NCI-H1694 (cell line): ENCODE data around the gene AGTPBP1.
"Not testable (repeated sequence)": the region's sequence is repeated elsewhere in the genome, so short reads cannot be mapped to it uniquely, and the experiment has no call there.

ENCODE experiments used
- DNase-seq: peaks from one replicate; lab custom pipeline; 2025; lab: John Stamatoyannopoulos, UW

AGTPBP1 gene, protein sequence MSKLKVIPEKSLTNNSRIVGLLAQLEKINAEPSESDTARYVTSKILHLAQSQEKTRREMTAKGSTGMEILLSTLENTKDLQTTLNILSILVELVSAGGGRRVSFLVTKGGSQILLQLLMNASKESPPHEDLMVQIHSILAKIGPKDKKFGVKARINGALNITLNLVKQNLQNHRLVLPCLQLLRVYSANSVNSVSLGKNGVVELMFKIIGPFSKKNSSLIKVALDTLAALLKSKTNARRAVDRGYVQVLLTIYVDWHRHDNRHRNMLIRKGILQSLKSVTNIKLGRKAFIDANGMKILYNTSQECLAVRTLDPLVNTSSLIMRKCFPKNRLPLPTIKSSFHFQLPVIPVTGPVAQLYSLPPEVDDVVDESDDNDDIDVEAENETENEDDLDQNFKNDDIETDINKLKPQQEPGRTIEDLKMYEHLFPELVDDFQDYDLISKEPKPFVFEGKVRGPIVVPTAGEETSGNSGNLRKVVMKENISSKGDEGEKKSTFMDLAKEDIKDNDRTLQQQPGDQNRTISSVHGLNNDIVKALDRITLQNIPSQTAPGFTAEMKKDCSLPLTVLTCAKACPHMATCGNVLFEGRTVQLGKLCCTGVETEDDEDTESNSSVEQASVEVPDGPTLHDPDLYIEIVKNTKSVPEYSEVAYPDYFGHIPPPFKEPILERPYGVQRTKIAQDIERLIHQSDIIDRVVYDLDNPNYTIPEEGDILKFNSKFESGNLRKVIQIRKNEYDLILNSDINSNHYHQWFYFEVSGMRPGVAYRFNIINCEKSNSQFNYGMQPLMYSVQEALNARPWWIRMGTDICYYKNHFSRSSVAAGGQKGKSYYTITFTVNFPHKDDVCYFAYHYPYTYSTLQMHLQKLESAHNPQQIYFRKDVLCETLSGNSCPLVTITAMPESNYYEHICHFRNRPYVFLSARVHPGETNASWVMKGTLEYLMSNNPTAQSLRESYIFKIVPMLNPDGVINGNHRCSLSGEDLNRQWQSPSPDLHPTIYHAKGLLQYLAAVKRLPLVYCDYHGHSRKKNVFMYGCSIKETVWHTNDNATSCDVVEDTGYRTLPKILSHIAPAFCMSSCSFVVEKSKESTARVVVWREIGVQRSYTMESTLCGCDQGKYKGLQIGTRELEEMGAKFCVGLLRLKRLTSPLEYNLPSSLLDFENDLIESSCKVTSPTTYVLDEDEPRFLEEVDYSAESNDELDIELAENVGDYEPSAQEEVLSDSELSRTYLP

DNA sequence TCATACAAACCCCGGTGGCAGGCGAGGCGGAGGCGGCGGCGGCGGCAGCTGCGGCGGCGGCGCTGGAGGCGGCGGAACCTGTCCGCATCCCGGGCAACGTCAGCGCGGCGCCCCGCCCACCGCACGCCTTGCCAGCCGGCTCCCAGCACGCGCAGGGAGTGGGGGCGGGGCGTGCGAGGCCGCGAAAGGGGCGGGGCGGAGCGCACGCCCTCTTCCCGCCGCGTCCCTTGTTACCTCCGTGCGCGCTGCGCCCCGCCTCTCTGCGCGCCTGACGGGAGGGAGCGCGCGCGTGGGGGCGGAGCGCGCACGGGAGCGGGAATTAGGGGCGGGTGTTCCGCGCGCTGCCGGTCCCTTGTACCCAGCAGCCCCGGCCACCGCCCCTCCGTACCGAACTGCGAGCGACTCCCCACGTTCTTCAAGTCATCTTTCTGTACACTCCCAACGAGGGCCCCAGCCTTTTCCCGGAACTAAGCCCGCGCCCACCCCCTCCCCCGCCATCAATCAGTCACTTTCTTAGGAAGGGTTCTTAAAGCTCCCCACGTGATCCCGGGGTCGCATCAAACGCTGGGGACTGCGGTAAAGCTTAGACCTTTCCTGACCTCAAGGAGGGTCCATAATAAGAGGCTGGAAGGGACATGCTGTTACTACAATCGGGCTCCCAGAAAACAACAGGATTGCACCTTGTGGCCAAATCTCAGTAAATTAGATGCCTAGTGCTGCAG is at the start of gene AGTPBP1:
Gene AGTPBP1, minus strand, starts transcription at position 80 of the 722 bp plus-strand sequence. CDS start 29,421 bp downstream, outside the sequence.
- DNase-seq, result peak; percentile 67

DNA sequence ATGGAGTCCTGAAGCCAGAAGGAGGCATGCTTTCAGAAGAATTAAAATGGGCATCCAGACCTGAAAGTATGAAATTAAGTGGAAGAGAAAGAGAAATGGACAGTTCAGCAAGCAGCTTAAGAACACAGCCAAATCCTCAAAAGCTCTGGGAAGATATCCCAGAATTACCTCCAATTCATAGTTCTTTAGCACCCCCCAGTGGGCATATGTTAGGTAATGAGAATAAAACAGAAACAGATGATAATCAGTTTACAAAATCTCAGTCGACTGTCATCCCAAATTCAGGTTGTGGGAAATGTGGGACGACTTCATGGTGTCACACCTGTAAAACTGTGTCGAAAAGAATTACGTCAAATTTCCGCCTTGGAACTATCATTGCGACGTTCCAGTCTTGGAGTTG is 44.4 kb upstream of the AGTPBP1 start:
- DNase-seq, result not testable (repeated sequence)

DNA sequence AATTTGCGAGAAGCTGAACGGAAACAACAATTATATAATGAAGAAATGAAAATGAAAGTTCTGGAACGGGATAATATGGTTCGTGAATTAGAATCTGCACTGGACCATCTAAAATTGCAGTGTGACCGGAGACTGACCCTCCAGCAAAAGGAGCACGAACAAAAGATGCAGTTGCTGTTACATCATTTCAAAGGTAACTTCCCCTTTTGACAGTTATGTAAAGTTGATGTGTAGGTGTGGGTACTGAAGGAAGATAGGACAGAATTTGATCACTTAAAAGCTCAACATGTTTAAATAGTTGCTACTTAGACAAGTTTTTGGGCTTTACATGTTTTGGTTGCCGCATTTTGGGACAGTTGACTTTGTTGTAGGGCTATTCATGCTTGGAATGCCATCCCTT is 32.1 kb upstream of the AGTPBP1 start:
- DNase-seq, result not testable (repeated sequence)

DNA sequence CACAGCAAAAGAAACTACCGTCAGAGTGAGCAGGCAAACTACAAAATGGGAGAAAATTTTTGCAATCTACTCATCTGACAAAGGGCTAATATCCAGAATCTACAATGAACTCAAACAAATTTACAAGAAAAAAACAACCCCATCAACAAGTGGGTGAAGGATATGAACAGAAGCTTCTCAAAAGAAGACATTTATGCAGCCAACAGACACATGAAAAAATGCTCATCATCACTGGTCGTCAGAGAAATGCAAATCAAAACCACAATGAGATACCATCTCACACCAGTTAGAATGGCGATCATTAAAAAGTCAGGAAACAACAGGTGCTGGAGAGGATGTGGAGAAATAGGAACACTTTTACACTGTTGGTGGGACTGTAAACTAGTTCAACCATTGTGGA is 20.0 kb upstream of the AGTPBP1 start:
- not testable (repeated sequence) for DNase-seq

DNA sequence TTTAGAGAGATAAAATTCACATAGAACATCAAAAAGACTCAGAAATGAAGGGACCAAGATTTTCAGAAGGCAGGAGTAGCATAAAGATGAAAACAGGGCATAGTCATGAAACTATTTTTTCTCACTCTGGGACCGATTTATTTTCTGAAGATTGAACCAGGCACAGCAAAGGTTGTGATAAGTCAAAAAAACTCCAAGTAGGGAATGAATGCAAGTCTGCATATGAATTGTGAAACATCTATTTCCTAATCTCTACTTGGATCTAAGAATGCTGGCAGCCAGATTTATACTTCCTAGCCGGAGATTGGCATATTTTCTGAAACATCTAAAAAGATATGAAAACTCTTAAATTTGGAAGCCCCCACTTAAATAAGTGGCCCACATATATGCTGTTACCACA is 16.0 kb upstream of the AGTPBP1 start:
- not testable (repeated sequence) for DNase-seq

DNA sequence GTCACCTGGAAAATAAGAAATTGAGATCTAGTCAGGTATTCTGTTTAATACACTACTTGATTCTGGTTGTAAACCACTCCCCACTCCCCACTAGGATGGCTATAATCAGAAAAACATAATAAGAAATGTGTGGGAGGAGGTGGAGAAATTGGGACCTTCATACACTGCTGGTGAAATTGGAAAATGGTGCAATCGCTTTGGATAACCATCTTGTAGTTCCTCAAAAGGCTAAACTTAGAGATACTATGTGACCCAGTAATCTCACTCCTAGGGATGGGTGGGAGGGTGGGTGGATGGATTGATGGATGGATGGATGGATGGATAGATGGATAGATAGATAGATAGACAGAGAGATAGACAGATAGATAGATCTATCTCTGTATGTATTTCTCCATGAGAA is 14.5 kb upstream of the AGTPBP1 start:
- not testable (repeated sequence) for DNase-seq

DNA sequence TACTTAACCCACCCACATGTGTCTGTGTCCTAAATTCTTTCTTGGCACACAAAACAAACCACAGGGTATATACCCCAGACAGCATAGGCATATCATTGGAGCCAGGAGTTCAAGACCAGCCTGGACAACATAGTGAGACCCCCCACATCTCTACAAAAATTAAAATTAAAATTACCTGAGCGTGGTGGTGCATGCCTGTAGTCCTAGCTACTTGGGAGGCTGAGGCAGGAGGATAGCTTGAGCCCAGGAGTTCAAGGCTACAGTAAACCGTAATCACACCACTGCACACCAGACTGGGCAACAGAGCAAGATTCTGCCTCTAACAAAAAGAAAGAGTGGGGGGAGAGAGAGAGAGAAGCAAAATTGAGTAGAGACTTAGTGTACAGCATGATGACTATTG is 4.6 kb upstream of the AGTPBP1 start:
- DNase-seq, result no peak

DNA sequence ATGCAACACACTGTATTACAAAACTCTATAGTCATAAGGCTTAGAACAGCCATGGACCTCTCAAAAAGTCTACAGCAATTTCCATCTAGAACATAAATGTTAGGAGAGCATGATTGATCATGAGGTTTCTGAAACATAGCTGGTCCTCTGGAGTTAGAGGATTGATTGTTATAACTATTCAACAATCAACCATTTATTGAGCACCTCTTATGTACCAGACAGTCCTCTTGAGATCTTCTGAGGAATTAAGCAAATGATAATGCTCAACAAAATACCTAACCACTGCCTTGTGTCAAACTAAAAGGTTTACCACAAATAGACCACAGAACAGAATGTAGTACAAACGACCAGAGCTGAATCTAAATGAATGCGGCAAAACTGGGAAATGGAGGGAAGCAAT is 3.4 kb upstream of the AGTPBP1 start:
- no peak for DNase-seq

DNA sequence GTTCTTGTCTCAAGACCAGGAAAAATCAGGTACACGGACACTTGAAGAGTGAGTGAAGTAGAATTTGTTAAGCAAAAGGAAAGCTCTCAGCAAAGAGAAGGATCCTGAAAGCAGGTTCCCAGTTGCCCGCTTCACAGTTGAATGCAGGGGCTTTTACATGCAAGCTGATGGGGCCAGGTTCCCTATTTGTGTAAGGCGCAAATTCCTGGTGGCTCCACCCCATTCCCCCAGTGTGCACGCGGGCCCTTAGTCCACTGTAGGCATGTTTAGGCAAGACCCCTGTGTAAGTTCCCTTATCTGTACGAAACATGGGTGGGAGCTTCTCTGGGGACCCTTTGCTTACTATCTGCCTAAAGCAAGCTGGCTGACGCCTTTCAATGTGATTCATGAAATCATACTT is 2.7 kb upstream of the AGTPBP1 start:
- DNase-seq, result no peak

DNA sequence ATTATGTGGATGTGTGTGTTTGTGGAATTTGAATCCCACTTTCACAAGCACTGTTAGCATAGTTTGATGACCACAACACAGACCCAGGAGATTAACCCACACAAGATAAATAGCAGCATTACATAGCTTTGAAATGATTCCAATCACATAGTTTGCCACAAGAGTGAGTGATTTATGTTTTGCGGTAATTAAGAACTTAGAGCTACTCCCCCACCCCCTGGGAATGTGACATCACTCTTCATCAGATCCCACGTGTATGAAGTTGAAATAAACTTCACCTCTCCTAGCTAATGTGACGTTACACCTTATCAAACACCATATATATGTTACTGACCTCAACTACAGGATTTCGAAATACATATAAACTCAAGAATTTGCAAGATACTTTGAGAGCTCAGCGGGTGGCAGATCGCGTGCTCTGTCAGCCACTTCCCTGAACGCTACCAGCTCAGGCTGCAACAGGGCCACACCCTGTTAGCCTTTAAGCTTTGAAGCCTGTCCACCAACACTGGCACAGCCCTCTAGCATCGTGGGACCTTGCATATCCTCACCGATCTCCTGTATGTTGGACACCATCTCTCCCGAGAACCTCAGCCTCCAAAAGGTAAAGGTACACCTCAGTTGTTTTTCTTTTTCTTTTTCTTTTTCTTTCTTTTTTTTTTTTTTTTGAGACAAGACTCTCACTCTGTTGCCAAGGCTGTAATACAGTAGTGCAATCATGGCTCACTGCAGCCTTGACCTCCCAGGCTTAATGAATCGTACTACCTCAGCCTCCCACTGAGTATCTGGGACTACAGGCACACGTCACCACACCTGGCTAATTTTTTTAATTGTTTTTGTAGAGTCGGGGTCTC is 1.7 kb upstream of the AGTPBP1 start:
- DNase-seq, result no peak

DNA sequence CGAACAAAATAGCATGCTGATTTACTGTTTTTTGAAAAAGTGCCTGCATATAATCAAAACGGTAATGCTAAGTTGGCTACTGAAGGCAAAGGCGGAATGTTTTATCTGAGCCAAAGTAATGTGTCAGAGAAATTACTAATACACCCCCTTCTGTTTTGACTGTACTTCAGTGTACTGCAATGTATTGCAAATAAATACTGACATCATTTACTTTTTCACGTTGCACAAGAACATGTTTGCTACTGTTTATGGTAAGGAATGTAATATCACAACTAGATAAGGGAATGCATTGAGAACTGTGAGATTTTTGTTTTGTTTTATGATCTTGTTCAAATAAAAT is 813 bp upstream of the AGTPBP1 start:
- no peak for DNase-seq

DNA sequence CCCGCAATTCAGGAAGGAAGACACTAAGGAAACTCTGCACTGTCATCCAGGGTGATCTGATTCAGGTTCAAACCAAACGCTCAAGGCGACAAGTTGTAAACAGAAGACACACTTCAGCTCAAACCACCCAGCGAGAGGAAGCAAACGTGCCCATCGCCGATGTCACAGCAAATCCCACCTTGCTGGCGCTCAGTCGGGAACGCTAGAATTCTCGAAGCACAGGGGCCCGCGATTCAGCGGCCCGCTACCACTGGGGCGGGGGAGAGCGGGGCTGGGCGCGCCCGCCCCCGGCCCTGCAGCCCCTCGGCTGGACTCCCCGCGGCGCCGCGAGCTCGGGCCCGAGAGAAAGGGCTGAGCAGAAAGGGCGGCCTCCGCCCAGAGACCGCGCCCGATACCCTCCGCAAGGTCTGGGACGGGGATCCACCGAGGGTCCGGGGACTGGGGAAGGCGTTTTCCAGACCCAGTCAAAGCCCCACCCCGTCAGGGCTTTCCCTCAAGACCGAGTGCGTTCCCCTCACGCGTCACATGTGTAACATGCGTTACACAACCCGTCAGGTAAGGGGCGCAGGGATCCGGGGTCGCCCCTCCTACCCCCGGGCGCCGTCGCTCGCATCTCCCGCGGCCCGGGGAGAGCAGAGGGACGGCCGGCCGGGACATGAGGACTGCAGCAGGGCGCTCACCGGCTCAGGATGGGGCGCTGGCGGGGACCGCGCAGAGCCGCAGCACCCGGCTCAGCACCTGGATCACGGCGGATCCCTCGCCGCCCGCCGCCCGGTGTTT is 469 bp downstream of the AGTPBP1 start:
- DNase-seq, result no peak

DNA sequence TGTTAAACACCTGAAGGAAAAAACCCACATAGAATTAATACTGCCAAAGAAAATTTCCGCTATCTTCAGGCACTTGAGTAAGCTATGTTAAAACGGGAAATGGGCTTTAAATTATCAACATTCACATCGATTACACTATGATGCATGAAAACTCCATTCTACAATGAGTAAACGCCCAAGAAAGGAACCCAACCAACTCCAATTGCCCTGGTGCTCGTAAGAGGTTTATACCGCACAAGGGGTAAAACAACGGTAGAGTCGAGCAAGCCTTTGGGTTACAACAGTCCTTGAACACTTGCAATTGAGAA is 1.0 kb downstream of the AGTPBP1 start:
- no peak for DNase-seq

DNA sequence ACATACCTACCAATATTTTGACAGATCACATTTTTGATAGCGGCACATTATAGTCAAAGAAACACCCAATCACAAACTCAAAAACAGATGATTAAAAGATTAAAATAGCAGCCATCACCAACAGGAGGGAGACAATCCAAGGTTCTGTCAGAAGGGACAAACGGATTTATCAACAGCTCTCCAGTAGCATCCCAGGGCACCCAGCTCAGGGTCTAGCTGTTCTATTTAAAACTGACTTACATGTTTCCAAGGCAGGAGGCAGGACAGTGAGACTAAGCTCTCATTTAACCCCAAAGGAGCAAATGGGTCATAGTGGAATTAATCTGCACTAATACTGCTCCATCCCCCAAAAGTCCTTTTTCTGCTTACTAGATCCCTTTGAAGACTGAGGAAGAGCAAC is 3.2 kb downstream of the AGTPBP1 start:
- DNase-seq, result no peak

DNA sequence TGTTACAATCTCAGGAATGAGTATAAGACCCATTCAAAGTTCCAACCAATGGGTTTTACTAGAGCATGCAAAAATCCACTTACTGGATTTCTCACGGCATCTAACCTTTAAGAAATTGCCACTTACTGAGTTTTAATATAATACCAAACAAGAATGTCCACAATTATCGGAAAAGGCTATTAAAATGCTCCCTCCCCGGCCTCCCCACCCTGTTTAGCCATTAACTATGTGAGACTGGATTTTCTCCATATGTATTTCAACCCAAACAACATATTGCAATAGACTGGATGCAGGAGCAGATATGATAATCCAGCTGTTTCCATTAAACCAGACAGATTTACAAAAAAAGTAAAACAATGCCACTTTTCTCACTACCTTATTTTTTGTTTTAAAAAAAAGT is 4.1 kb downstream of the AGTPBP1 start:
- no peak for DNase-seq

DNA sequence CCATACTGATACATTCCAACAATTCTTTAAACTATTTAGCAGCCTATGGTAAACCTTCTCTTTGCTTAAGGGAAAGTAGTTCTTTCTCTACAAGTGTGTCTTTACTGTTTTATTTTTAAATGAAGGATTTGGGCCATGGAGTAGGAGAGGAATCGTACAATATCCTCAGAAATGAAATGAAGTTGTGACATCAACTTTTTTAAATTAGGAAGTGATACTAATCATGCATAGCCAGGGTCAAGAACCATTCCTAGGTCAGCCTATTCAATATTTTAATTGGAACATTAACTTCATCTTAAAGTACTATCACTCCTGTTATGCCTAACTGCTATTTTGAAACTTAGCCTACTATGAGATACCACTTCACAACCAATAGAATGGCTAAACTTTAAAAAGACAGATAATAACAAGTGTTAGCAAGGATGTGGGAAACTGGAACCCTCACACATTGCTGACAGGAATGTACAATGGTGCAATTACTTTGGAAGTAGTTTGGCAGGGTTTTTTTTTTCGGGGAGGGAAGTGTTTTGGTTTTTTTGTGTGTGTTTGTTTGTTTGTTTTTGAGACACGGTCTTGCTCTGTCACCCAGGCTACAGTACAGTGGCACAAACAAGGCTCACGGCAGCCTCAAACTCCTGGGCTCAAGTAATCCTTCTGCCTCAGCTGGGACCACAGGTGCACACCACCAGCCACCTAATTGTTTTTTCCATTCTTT is 10.7 kb downstream of the AGTPBP1 start:
- DNase-seq, result no peak

DNA sequence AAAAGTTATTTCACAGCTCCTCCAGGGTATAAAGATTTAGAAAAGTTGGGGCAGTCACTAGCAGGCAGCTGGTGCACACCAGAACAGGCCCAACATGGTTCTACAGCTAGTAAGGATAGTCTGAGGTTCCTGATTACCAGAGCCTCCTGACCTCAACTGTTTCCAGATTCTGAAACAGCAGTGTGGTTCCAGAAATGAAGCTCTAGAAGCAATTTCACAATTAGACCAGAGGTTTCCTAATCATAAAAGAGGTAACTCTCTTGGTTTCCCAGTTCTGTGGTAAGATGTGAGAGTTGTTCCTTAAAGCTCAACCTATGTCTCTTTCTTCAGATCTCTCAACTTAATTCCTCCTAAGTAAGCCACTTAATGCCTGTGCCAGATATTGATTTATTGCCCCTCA is 11.9 kb downstream of the AGTPBP1 start:
- no peak for DNase-seq

DNA sequence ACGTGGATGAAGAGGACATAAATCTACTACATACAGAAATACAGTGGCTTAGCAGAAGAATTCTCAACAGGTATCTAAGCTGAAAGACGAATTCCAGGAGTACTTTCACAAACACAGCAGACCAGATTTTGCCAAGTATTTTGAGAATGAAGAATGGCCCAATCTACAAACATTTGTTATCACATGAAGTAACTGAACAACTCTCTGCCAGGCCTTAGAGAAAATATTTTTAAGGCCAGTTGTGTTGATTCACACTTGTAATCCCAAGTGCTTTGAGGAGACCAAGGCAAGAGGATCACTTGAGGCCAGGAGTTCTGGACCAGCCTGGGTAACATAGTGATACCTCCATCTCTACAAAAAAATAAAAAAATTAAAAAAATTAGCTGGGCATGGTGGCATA is 14.3 kb downstream of the AGTPBP1 start:
- DNase-seq, result no peak

DNA sequence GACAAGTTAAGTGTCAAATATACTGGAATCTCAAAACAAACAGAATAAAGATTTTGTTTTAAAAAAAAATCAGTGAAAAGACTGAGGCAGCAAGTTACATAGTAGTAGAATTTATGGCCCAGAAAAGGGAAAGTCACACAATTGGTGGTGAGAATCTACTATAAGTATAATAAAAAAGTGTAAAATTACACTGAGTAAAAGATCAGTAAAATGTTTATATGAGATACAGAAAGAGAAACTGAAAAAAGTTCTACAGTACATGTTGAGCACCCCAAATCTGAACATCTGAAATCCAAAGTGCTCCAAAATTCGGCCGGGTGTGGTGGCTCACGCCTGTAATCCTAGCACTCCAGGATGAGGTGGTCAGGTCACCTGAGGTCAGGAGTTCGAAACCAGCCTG is 15.0 kb downstream of the AGTPBP1 start:
- DNase-seq, result no peak

DNA sequence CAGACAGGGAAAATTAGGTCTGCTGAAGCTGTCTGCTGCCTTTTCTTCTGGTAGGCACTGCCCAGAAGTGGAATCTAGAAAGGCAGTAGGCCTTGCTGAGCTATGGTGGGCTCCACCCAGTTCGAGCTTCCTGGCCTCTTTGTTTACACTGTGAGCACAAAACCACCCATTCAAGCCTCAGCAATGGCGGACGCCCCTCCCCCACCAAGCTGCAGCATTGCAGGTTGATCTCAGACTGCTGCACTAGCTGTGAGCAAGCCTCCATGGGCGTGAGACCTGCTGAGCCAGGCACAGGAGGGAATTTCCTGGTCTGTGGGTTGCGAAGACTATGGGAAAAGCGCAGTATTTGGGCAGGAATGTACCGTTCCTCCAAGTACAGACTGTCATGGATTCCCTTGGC is 18.5 kb downstream of the AGTPBP1 start:
- no peak for DNase-seq
